HepG2 (cell line): ENCODE data around the gene CBLN3. TPM values are rescaled to one million over a fixed set of nuclear protein-coding genes. Genes with fewer than 3 reads are reported as not detected.

Experiments
- ATF7-NPFF ChIP-seq: sonication (generic); formaldehyde crosslinking; IDR thresholded peaks from 2 replicates; pipeline ENCODE4 v1.8.1; 2023; ENCODE audit warnings: mild to moderate bottlenecking, low read depth, missing genetic modification reagents, moderate library complexity
- BCL3 ChIP-seq: sonication (generic); formaldehyde crosslinking; IDR thresholded peaks from 2 replicates; pipeline ENCODE4 v1.5.1; 2020; ENCODE audit warnings: mild to moderate bottlenecking, missing genetic modification reagents, moderate library complexity
- BRD4 ChIP-seq: sonication (generic); formaldehyde crosslinking; IDR thresholded peaks from 2 replicates; pipeline ENCODE4 v1.4.0; 2020; ENCODE audit warnings: missing genetic modification reagents
- CENPX ChIP-seq: sonication (generic); formaldehyde crosslinking; IDR thresholded peaks from 2 replicates; pipeline ENCODE4 v1.9.0; 2021; ENCODE audit warnings: mild to moderate bottlenecking, missing genetic modification reagents, moderate library complexity
- EHMT2 ChIP-seq: fragments of 200-600 bp; sonication (generic); IDR thresholded peaks from 2 replicates; pipeline ENCODE4 v1.7.0; 2017; ENCODE audit warnings: antibody characterized with exemption, low read depth, low read length, borderline replicate concordance
- FOSL2 ChIP-seq: sonication (generic); formaldehyde crosslinking; IDR thresholded peaks from 2 replicates; pipeline ENCODE4 v1.4.0; 2020; ENCODE audit warnings: missing genetic modification reagents
- GABPA ChIP-seq, 2 experiments: IDR thresholded peaks; 2 replicates each; pipeline ENCODE4 v1.6.1; 2011 to 2016; ENCODE audit warnings: low read depth in 2 of 2, low read length in 1 of 2, missing biosample characterization in 1 of 2, missing genetic modification characterization in 1 of 2
- GPN1 ChIP-seq: sonication (generic); formaldehyde crosslinking; IDR thresholded peaks from 2 replicates; pipeline ENCODE4 v1.5.1; 2020; ENCODE audit warnings: missing genetic modification reagents, borderline replicate concordance
- KLF13 ChIP-seq: sonication (generic); formaldehyde crosslinking; IDR thresholded peaks from 2 replicates; pipeline ENCODE4 v1.4.0; 2020; ENCODE audit warnings: mild to moderate bottlenecking, missing genetic modification reagents
- MAZ ChIP-seq, 2 experiments: sonication (generic) in 1 of 2; formaldehyde crosslinking in 1 of 2; IDR thresholded peaks; 2 replicates each; pipeline versions ENCODE4 v1.5.0 to v1.6.1; 2012 to 2020; ENCODE audit warnings: low read depth in 2 of 2, mild to moderate bottlenecking in 2 of 2, borderline replicate concordance in 1 of 2, improper control_type of control experiment in 1 of 2, low read length in 1 of 2, missing genetic modification reagents in 1 of 2, moderate library complexity in 1 of 2
- MXI1 ChIP-seq: IDR thresholded peaks from 3 replicates; pipeline ENCODE4 v1.6.1; 2012; ENCODE audit warnings: low read depth, low read length, inconsistent platforms, borderline replicate concordance
- PCBP2 ChIP-seq: fragments of 200-400 bp; formaldehyde crosslinking; optimal IDR thresholded peaks from 2 replicates; pipeline ENCODE3; 2018; ENCODE audit warnings: low read length, low read depth; ENCODE audit not compliant: poor library complexity, severe bottlenecking
- POLR2G ChIP-seq: fragments of 200-400 bp; formaldehyde crosslinking; IDR thresholded peaks from 2 replicates; pipeline ENCODE4 v1.6.1; 2018; ENCODE audit warnings: mild to moderate bottlenecking, low read depth, low read length, moderate library complexity
- RBM39 ChIP-seq: fragments of 200-400 bp; formaldehyde crosslinking; IDR thresholded peaks from one replicate; pipeline ENCODE4 v1.6.1; 2018; ENCODE audit warnings: antibody characterized with exemption, mild to moderate bottlenecking, low read depth, low read length; ENCODE audit not compliant: poor library complexity, severe bottlenecking
- SMAD9 ChIP-seq: sonication (generic); formaldehyde crosslinking; IDR thresholded peaks from 2 replicates; pipeline ENCODE4 v1.5.1; 2020; ENCODE audit warnings: mild to moderate bottlenecking, missing genetic modification reagents
- TAF15 ChIP-seq: fragments of 200-400 bp; formaldehyde crosslinking; IDR thresholded peaks from one replicate; pipeline ENCODE4 v1.6.1; 2018; ENCODE audit warnings: mild to moderate bottlenecking, low read depth, low read length; ENCODE audit not compliant: poor library complexity, severe bottlenecking
- THAP11 ChIP-seq: IDR thresholded peaks from 2 replicates; pipeline ENCODE4 v1.6.1; 2016; ENCODE audit warnings: missing biosample characterization, missing genetic modification reagents
- TRIM22 ChIP-seq: fragments of 450-650 bp; IDR thresholded peaks from 2 replicates; pipeline ENCODE4 v1.6.1; 2017
- ZBTB42 ChIP-seq: sonication (generic); formaldehyde crosslinking; IDR thresholded peaks from 2 replicates; pipeline ENCODE4 v1.5.0; 2020; ENCODE audit warnings: mild to moderate bottlenecking, missing genetic modification reagents
- ZC3H4 ChIP-seq: sonication (generic); formaldehyde crosslinking; IDR thresholded peaks from 2 replicates; pipeline ENCODE4 v1.4.0; 2020; ENCODE audit warnings: missing genetic modification reagents, borderline replicate concordance
- ZNF143 ChIP-seq: sonication (generic); formaldehyde crosslinking; IDR thresholded peaks from 2 replicates; pipeline ENCODE4 v1.4.0; 2020; ENCODE audit warnings: missing genetic modification reagents
- ZNF224 ChIP-seq: sonication (generic); formaldehyde crosslinking; IDR thresholded peaks from 2 replicates; pipeline ENCODE4 v1.5.0; 2020; ENCODE audit warnings: mild to moderate bottlenecking, missing genetic modification reagents
- ZNF317 ChIP-seq: sonication (generic); formaldehyde crosslinking; IDR thresholded peaks from 2 replicates; pipeline ENCODE4 v1.5.0; 2020; ENCODE audit warnings: mild to moderate bottlenecking, missing genetic modification reagents
- ZNF468 ChIP-seq: sonication (generic); formaldehyde crosslinking; IDR thresholded peaks from 2 replicates; pipeline ENCODE4 v1.8.0; 2022; ENCODE audit warnings: mild to moderate bottlenecking, moderate library complexity, missing genetic modification reagents
- ZNF616 ChIP-seq: sonication (generic); formaldehyde crosslinking; IDR thresholded peaks from 2 replicates; pipeline ENCODE4 v1.5.0; 2020; ENCODE audit warnings: low read depth, mild to moderate bottlenecking, missing genetic modification reagents
- ZNF639 ChIP-seq: conservative IDR thresholded peaks from 2 replicates; pipeline ENCODE4 v1.6.1; 2018; ENCODE audit warnings: missing genetic modification reagents
- ZSCAN30 ChIP-seq: sonication (generic); formaldehyde crosslinking; IDR thresholded peaks from 2 replicates; pipeline ENCODE4 v1.5.0; 2020; ENCODE audit warnings: mild to moderate bottlenecking, missing genetic modification reagents
- polyA plus RNA-seq, 8 experiments: library from polyadenylated mRNA; depleted of rRNA in 3 of 8; stranded (reverse) in 7 of 8; unstranded in 1 of 8; fragments of >200 nt; fragmentation: Illumina TruSeq in 4 of 8; extraction: Trizol in 4 of 8; gene quantifications; 2 replicates each; pipeline versions ENCODE4 v1.2.1 to v1.2.3, GENCODE V29; 2011 to 2016; ENCODE audit warnings: low read depth in 4 of 8, missing spikeins in 1 of 8, mixed read lengths in 1 of 8; ENCODE audit not compliant: insufficient read depth in 1 of 8
- total RNA-seq, 5 experiments: library from RNA; depleted of rRNA; stranded (reverse); fragments of >200 nt; fragmentation: Illumina TruSeq; extraction: Trizol; gene quantifications; 2 replicates each; pipeline ENCODE4 v1.2.3, GENCODE V29; 2016; ENCODE audit warnings: low read depth in 1 of 5

Gene CBLN3
- total and polyA plus RNA-seq, 2 of the 13 experiments (the other 11 are each of a cell fraction or from before 2014, with no cell fraction given), result 0.66 to 0.98 TPM

DNA sequence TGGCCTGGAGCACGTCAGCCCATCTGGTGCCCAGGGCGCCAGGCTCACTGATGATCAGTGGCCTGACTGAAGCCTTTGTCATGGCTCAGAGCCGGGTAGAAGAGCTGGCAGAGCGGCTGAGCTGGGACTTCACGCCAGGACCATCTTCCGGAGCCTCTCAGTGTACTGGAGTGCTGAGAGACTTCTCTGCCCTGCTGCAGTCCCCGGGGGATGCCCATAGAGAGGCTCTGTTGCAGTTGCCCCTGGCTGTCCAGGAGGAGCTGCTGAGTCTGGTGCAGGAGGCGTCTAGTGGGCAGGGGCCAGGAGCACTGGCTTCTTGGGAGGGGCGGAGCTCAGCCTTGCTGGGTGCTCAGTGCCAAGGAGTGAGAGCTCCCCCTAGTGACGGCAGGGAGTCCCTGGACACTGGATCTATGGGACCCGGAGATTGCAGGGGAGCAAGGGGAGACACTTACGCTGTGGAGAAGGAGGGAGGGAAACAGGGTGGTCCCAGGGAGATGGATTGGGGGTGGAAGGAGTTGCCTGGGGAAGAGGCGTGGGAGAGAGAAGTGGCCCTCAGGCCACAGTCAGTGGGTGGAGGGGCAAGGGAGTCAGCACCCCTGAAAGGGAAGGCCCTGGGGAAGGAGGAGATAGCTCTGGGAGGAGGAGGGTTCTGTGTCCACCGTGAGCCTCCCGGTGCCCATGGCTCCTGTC lies 2.2 kb upstream of the CBLN3 start (continued):
- TF ChIP-seq THAP11 (CRISPR knock-in tag), result peak; percentile 75
- TF ChIP-seq RBM39, result no peak
- peak; percentile 12; the same call in 1 of the 2 replicates for TF ChIP-seq BCL3
- 0 out of 2 replicates have a peak, but pooled peaks have one; percentile 41 for TF ChIP-seq ZNF639 (CRISPR knock-in tag)
- no peak for TF ChIP-seq SMAD9
- peak; percentile 74 for TF ChIP-seq PCBP2
- no peak; the same call in 1 of the 2 replicates for TF ChIP-seq TRIM22
- peak; percentile 82; the same call in 1 of the 2 replicates for TF ChIP-seq ZC3H4 (CRISPR knock-in tag)
- TF ChIP-seq ZNF317 (CRISPR knock-in tag), result no peak
- TF ChIP-seq GABPA (IDR thresholded peaks at IDR 0.05; ENCODE audit: low read depth, low read length), result no peak
- no peak for TF ChIP-seq GABPA (CRISPR knock-in tag; IDR thresholded peaks at IDR 0.05; ENCODE audit: low read depth)
- TF ChIP-seq ATF7-NPFF (CRISPR knock-in tag), result peak; percentile 64; the same call in 1 of the 2 replicates
- peak; percentile 52; the same call in 1 of the 3 replicates for TF ChIP-seq MXI1
- no peak for TF ChIP-seq BRD4 (CRISPR knock-in tag)
- no peak for TF ChIP-seq ZNF468 (CRISPR knock-in tag)
- peak; percentile 26; the same call in 1 of the 2 replicates for TF ChIP-seq POLR2G
- peak; percentile 66 for TF ChIP-seq FOSL2
- TF ChIP-seq ZNF224 (CRISPR knock-in tag), result no peak
- TF ChIP-seq TAF15, result no peak
- no peak for TF ChIP-seq EHMT2
- no peak; the same call in 1 of the 2 replicates for TF ChIP-seq GPN1 (CRISPR knock-in tag)
- TF ChIP-seq ZNF143 (CRISPR knock-in tag), result peak; percentile 53; the same call in 1 of the 2 replicates
- TF ChIP-seq ZNF616, result peak; percentile 20; the same call in 1 of the 2 replicates
- TF ChIP-seq MAZ (IDR thresholded peaks at IDR 0.05; ENCODE audit: borderline replicate concordance, low read depth, low read length), result peak; percentile 85
- peak; percentile 89 for TF ChIP-seq MAZ (CRISPR knock-in tag; IDR thresholded peaks at IDR 0.05; ENCODE audit: low read depth)
- no peak; the same call in 1 of the 2 replicates for TF ChIP-seq KLF13
- TF ChIP-seq ZBTB42 (CRISPR knock-in tag), result no peak
- TF ChIP-seq CENPX, result no peak
- no peak for TF ChIP-seq ZSCAN30 (CRISPR knock-in tag)
